T47D (cell line): ENCODE measurements around the gene YRDC.

Source experiments
- DNase-seq, 2 experiments: peaks; one replicate each; pipeline versions ENCODE4 v3.0.0 to v3.0.0-alpha.2; 2011 to 2012; ENCODE audit warnings: low read depth in 1 of 2, low spot score in 1 of 2
- JUND ChIP-seq: IDR thresholded peaks from 2 replicates; pipeline ENCODE4 v1.6.1; 2012; ENCODE audit warnings: low read depth
- in situ Hi-C: cut with HindIII; loops from 2 replicates; pipeline ENCODE4 v1.10.0; 2016; ENCODE audit warnings: low sequenced_read_pairs, low pct_unique_long_range_greater_than_20kb

Gene YRDC

DNA sequence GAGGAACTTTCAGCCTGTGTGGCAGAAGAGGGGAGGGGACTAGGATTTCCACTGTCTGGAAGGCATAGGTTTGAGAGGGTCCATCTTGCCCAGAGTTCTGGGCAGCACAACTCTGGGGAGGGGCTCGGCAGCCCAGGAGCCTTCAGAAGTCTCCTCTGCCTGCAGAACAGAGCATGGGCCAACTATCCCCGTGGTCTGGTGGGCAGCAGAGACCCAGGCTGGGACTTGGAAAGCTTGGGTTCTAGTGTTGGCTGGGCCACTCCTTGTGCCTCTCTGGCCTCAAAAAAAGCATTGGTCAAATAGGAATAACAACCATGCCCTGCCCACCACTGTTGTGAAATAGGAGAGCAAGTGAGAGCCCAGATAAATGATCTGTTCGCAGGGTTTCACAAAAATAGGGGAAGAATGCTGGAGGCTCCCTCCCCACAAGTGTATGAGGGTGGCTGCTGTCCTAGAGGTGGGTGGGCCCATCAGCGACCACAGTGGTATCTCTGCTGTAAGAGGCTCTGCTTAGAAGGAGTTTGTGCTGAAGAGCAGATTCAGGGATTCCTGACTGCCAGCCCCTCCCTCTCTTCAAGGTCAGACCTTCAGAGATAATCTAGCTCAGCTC is 52.0 kb downstream of the YRDC start:
- no peak for TF ChIP-seq JUND
- in situ Hi-C loops, result no loop called here
- no peak for DNase-seq

DNA sequence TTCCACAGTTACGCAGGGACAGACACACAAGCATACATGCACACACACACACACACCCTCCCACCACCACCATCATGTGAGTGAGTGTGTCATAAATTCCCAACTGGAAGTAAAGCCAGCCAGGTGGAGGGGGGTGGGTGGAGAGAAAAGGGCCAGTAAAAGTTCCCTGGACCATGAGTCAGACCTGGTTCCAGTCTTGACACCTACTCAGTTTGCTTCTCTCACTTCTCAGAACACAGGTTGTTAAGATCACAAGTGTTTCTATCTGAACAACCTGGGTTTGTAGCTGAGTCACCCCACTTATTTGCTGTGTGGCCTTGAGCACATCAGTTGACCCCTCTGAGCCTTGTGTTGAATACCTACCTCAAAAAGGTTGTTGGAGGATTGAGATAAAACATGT is 52.7 kb downstream of the YRDC start:
- no peak for TF ChIP-seq JUND
- no peak for DNase-seq
- in situ Hi-C loops, result no loop called here

DNA sequence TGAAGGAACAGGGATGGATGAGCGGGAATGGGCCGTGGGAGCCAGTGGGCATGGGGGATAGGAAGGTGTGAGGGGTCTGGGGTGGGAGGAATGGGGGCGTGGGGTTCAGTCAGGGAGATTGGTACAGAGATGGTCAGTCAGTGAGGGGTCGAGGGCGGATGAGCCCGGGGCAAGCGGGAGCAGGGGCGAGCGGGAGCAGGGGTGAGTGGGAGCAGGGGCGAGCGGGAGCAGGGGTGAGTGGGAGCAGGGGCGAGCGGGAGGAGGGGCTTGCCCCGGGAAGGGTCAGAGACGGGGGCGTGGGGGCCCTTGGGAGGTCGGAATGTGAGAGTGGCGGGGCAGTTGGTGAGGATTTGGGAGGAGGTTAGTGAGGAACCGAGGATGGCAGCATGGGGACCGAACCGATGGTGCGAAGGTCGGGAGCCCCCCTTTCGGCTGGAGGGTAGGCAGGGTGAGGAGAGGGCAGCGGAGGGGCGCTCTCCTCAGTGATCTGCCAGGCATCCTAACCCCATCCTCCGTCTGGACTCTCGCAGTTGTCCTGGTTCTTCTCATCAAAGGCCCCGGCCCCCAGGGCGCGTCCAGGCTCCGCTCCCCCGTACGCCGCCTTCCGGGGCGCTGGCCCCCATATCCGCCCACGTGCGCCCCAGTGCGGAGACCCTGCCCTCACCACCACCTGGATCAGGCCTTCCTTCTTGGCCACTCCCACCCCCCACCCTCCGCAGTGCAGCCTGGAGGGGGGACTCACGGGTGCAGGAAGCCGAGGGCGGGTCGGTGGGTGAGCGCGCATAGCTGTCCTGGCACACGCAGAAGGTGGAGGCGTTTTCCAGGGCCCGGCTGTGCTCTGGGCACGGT is 54.3 kb downstream of the YRDC start:
- in situ Hi-C loops, result no loop called here
- TF ChIP-seq JUND, result no peak
- no peak for DNase-seq
